ENCODE data around the gene GRM4. TPM values are rescaled to one million over a fixed set of nuclear protein-coding genes. Genes with fewer than 3 reads are reported as not detected.
A peak's percentile ranks its signal among the peaks of the same experiment; 100 is the strongest.

Gene GRM4
- total RNA-seq, 1 experiment from 2014 or later, result 35.3 TPM

DNA sequence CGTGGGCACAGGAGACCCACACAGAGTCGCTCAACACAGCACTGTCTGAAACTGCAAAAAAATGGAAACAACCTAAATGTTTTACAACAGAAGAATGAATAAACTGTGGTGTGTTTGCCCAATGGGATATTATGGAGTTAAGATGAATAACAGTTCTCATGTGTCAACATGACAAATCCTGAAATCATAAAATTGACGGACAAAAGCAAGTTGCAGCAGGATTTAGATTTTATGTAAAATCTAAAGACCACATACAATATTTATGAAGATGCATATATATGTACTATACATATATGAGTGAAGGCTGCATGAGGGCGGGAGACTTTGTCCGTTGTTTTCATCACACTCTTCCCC is 79.7 kb downstream of the GRM4 start:
- no peak for DNase-seq
- H3K36me3 ChIP-seq (replicated peaks; ENCODE audit: control insufficient read depth, insufficient read depth, low read length), result no peaks in the 10 kb centered on the region

DNA sequence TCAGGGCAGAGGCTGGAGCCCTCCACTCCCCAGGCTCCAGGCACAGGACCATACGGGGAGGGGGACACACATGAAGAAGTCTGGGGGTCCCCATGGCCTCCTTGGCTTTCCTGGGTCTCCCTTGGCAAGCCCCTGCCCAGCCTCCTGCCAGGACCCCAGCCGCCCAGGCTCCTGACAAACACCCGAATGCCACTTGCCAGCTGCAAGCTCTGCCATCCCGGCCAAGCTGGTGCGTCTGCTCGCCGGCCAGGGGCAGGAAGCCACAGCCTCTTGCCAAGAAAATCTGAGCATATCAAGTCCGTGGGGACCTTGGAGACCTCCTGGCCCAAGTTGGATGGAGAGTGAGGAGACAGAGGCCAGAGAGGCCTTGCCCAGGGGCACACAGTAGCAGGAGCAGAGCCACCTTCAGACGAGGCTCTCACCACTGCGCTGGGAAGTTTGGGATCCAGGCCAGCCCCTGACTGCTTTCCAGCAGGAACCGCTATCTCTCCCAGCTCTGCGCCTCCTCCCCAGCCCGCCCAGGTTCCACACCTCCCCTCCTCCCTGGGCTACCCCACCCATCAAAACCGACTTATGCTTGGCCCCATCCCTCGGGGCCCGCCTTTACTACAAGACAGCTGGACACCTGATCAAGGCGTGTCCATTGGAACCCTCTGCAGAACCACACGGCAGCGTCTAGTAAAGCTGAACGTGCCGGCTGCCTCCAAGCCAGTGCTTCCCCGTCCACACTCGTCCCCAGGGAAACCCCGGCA is 80.2 kb downstream of the GRM4 start:
- Histone ChIP-seq H3K27me3 (ENCODE audit: control insufficient read depth, insufficient read depth, low read length) (no peaks in the 10 kb centered on the region), H3K36me3 (replicated peaks; ENCODE audit: control insufficient read depth, insufficient read depth, low read length) (no peaks in the 10 kb centered on the region), H3K4me3 (ENCODE audit: insufficient read depth, low read depth, low read length) (no peak overlapping the region)
- no peak for DNase-seq

More for the DNA sequence above, 79.7 kb downstream of the GRM4 start:
- Histone ChIP-seq H3K27me3 (ENCODE audit: control insufficient read depth, insufficient read depth, low read length) (no peaks in the 10 kb centered on the region), H3K4me3 (ENCODE audit: insufficient read depth, low read depth, low read length) (no peak overlapping the region)

DNA sequence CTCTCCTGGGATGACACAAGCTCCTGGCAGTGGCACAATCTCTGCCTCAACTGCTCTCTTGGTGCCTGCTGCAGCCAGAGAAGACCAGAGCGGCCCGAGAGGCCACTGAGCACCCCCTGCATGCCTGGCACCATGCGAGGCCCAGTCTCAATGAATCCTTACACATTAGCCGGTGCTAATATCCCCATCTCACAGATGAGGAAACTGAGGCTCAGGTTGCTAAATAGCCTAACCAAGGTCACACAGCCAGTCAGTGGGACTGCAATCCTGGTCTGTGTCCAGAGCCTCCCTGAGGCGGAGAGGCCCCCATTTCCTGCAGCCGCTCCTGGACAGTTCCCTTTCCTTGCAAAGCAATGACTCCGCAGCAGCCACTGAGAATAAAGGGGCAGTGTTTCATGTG is 81.2 kb downstream of the GRM4 start:
- no peaks in the 10 kb centered on the region for H3K27me3 ChIP-seq (ENCODE audit: control insufficient read depth, insufficient read depth, low read length)
- DNase-seq, result no peak
- no peak overlapping the region for H3K4me3 ChIP-seq (ENCODE audit: insufficient read depth, low read depth, low read length)
- no peaks in the 10 kb centered on the region for H3K36me3 ChIP-seq (replicated peaks; ENCODE audit: control insufficient read depth, insufficient read depth, low read length)

DNA sequence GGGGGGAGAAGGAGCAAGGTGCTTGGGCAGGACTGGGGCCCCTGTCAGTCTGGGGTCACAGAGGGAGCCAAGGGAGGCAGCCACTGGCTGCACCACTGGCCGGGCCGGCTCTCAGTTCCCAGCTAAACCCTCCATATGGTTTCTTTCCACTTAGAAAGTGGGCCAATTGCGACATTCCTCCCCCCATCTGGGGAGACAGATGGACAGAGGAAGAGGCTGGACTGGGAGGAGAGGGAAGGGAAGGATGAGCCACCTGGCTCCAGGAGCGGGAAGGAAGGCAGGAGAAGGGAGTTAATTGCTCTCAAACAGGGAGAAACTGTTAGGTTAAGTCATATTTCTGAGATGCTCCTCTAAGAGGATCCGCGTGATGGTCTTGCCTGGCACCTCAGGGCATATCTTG is 82.2 kb downstream of the GRM4 start:
- no peaks in the 10 kb centered on the region for H3K36me3 ChIP-seq (replicated peaks; ENCODE audit: control insufficient read depth, insufficient read depth, low read length)
- no peak overlapping the region for H3K4me3 ChIP-seq (ENCODE audit: insufficient read depth, low read depth, low read length)
- H3K27me3 ChIP-seq (ENCODE audit: control insufficient read depth, insufficient read depth, low read length), result no peaks in the 10 kb centered on the region
- DNase-seq, result no peak

DNA sequence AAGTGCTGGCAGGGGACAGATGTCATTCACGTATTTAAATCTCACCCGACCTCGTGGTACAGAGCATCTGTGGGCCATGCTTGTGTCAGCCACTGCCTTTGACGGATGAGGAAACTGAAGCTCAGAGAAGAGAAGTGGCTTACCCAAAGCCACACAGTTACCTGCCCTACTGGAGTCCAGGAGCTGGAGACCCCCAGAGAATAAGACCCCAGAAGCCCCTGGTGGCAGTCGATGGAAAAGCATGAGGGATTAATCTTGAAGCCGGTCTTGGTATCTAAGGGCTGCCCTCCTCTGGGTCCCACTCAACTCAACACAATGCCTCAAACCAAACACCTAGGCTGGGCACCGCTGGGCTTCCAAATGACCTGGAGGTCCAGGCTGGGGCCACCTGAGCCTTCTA is 83.1 kb downstream of the GRM4 start:
- H3K36me3 ChIP-seq (replicated peaks; ENCODE audit: control insufficient read depth, insufficient read depth, low read length), result no peaks in the 10 kb centered on the region
- no peaks in the 10 kb centered on the region for H3K27me3 ChIP-seq (ENCODE audit: control insufficient read depth, insufficient read depth, low read length)
- no peak overlapping the region for H3K4me3 ChIP-seq (ENCODE audit: insufficient read depth, low read depth, low read length)
- peak; percentile 80 for DNase-seq

DNA sequence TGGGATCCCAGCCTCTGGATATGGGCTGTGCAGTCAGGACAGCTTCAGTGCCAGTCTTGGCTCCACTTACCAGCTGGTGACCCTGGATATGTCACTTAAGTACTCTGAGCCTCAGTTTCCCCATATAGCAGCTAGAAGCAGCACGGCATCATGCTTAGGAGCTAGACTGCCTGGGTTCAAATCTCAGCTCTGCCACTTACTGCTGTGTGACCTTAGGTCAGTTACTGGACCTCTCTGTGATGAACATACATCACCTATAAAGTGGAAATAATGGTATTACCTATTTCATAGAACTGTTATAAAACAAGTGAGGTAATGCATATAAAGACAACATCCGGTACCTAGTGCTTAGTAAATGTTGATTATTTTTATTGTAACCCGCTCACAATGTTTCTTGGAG is 83.7 kb downstream of the GRM4 start:
- H3K36me3 ChIP-seq (replicated peaks; ENCODE audit: control insufficient read depth, insufficient read depth, low read length), result no peaks in the 10 kb centered on the region
- DNase-seq, result no peak
- H3K4me3 ChIP-seq (ENCODE audit: insufficient read depth, low read depth, low read length), result no peak overlapping the region
- H3K27me3 ChIP-seq (ENCODE audit: control insufficient read depth, insufficient read depth, low read length), result no peaks in the 10 kb centered on the region

DNA sequence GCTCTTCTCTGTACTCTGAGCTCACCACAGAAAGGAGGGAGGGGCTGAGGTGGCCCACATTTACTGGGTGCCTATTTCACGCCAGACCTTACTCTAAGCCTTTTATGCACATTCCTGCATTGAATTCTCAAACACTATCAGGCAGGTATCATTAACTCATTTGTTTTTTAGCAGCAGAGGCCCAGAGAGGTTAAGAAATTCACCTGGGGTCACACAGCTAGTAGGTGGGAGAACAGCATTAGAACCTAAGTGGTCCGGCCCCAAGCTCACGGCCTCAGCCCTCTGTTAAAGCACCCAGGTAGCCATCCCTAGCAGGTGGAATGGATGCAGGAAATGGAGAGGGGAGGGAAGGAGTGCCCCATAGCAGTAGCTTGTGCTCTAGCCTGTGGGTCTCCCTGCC is 84.5 kb downstream of the GRM4 start:
- no peaks in the 10 kb centered on the region for H3K27me3 ChIP-seq (ENCODE audit: control insufficient read depth, insufficient read depth, low read length)
- H3K4me3 ChIP-seq (ENCODE audit: insufficient read depth, low read depth, low read length), result no peak overlapping the region
- no peak for DNase-seq
- no peaks in the 10 kb centered on the region for H3K36me3 ChIP-seq (replicated peaks; ENCODE audit: control insufficient read depth, insufficient read depth, low read length)

DNA sequence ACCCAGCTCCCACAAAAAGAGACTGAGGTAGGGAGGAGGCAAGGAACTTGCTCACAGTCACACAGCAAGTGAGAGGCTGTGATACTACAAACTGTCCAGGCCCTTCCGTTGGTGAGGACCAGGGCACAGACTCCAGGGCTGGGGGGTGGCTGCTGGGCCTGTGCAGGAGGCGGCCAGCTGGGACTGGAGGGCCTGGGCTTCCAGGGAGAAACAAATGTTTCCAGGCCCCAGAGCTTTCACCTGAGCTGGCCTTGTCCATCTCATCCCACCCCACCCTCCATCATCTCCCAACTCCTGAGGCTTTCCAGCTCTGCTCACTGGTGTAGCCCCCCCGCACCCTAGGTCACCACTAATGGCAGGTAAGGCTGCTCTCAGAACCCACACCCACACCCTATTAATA is 86.0 kb downstream of the GRM4 start:
- no peaks in the 10 kb centered on the region for H3K27me3 ChIP-seq (ENCODE audit: control insufficient read depth, insufficient read depth, low read length)
- DNase-seq, result no peak
- H3K4me3 ChIP-seq (ENCODE audit: insufficient read depth, low read depth, low read length), result no peak overlapping the region

DNA sequence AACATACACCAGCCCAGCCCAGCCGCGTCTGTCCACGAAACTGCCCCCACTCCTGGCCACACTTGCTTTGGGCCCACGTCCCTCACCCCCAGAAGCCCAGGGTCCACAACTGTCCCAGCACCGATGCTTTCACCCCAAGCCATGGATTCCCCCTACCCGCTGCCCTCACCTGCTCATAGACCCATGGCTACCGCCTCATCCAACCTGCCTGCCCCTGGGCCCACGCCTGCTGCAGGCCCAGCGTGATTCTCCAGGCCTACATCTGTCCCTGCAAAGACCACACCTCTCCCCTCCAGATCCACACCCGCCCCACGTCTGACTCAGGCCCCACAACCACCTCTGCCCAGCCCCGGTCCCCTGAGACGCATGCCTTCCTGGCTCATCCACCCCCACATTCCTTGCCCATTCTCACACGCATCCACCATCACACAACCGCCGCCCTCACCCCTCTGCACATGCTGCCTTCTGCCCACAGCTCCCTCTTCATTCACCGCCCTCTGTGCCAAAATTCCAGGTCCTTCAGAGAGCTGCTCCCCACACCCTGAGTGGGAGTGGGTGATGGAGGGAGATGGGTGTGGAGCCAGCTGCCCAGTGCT is 86.7 kb downstream of the GRM4 start:
- no peak for DNase-seq
- H3K4me3 ChIP-seq (ENCODE audit: insufficient read depth, low read depth, low read length), result no peak overlapping the region
- no peaks in the 10 kb centered on the region for H3K36me3 ChIP-seq (replicated peaks; ENCODE audit: control insufficient read depth, insufficient read depth, low read length)

More for the DNA sequence above, 86.0 kb downstream of the GRM4 start:
- no peaks in the 10 kb centered on the region for H3K36me3 ChIP-seq (replicated peaks; ENCODE audit: control insufficient read depth, insufficient read depth, low read length)

DNA sequence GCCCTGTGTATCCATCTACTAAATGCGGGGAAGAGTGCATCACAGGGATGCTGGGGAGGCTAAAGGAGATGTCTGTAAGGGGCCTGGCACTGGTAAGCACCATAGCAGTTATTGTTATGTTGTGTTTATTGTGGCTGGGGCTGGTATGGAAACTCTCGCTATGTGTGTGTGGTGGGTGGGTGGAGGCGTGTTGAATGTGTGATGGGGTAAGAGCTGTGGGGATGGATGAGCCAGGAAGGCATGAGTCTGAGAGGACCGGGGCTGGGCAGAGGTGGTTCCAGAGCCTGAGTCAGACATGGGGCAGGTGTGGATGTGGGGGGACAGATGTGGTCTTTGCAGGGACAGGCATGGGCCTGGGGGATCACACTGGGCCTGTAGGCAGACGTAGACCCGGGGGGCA is 88.1 kb downstream of the GRM4 start:
- no peak for DNase-seq
- H3K27me3 ChIP-seq (ENCODE audit: control insufficient read depth, insufficient read depth, low read length), result no peaks in the 10 kb centered on the region
- H3K4me3 ChIP-seq (ENCODE audit: insufficient read depth, low read depth, low read length), result no peak overlapping the region
- no peaks in the 10 kb centered on the region for H3K36me3 ChIP-seq (replicated peaks; ENCODE audit: control insufficient read depth, insufficient read depth, low read length)

More for the DNA sequence above, 86.7 kb downstream of the GRM4 start:
- H3K27me3 ChIP-seq (ENCODE audit: control insufficient read depth, insufficient read depth, low read length), result no peaks in the 10 kb centered on the region

DNA sequence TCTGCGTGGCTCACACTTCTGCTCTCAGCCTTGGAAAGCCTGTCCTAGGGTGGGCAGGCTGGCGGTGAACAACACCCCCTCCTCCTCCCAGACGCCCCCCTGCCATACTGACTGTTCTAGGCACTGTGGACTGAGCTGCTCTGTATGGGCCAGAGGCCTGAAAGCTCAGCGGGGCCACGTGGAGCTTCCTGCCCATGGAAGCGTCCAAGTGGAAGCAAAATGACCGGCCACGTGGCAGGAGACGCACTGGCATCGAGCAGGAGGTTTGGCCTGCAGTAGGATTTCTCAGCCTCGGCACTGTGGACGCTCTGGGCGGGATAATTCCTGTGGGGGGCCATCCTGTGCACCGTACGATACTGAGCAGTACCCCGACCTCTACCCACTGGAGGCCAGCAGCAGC is 88.7 kb downstream of the GRM4 start:
- Histone ChIP-seq H3K4me3 (ENCODE audit: insufficient read depth, low read depth, low read length) (no peak overlapping the region), H3K36me3 (replicated peaks; ENCODE audit: control insufficient read depth, insufficient read depth, low read length) (no peaks in the 10 kb centered on the region), H3K27me3 (ENCODE audit: control insufficient read depth, insufficient read depth, low read length) (no peaks in the 10 kb centered on the region)
- no peak for DNase-seq

DNA sequence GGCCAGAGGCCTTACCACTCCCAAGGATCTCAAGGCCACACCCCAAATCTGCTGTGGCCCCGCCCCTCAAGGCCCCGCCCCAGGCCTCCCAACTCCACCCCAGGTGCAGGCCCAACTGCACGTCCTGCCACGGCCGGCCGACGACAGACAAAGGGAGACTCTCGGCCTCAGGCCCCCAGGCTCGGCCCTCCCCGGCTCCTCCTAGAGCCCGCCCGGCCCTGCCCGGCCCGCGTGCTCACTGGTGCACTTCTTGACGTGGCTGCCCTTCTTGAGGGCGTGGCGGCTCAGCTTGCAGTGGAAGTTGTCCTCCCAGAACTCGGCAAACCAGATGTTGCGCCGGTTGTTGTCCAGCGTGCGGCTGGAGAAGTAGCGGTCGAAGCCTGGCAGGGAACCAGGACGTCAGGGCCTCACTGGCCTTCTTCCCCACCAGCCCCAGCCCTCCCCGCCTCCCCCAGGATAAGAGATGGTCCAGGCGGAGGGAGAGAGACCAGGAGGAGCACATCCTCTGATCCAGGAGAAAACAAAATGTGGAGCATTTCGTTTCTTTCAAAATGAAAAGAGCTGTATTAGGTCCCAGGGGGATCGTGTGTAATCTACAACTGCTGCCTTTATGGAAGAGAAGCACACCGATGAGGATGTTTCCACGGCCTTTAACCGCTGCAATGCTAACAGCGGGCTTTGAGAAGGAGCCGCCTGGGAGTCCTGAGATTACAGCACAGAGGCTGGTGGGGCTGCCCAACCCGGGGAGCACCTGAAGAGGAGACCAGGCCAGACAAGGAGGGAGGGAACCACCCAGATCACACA is 89.4 kb downstream of the GRM4 start:
- Histone ChIP-seq H3K27me3 (ENCODE audit: control insufficient read depth, insufficient read depth, low read length) (no peaks in the 10 kb centered on the region), H3K36me3 (replicated peaks; ENCODE audit: control insufficient read depth, insufficient read depth, low read length) (no peaks in the 10 kb centered on the region), H3K4me3 (ENCODE audit: insufficient read depth, low read depth, low read length) (no peak overlapping the region)
- peak; percentile 98 for DNase-seq

DNA sequence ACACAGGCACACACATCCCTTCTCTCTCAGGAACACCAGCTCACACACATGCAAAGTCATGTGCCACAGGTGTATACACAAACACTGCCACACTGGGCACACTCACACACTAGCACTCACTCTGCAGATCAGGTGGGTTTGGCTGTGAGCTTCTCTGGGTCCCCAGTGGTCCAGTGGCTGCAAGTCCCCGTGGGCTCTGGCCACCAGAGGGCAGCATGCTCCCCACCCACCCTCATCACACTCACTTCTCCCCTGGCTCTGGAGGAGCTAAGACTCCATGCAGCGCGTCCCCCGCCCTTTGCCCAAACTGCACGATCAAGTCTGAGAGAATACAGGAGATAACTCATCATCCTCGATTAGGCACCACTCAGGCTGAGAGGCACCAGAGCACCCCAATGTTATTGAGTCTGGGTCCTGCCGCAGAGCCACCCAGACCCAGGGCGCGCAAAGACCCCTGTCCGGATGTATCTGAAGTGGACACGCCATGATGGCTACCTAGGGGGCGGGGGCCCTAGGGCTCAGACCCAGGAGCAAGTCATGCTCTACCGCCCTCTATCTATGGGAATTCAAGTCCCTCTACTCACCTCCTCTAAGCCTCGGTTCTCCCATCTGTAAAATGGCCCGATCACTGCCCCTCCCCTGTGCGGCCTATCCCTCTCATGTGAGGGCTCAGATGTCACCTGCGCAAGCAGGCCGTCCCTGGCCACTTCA is 90.5 kb downstream of the GRM4 start:
- DNase-seq, result peak; percentile 92
- Histone ChIP-seq H3K36me3 (replicated peaks; ENCODE audit: control insufficient read depth, insufficient read depth, low read length) (no peaks in the 10 kb centered on the region), H3K27me3 (ENCODE audit: control insufficient read depth, insufficient read depth, low read length) (no peaks in the 10 kb centered on the region), H3K4me3 (ENCODE audit: insufficient read depth, low read depth, low read length) (no peak overlapping the region)

DNA sequence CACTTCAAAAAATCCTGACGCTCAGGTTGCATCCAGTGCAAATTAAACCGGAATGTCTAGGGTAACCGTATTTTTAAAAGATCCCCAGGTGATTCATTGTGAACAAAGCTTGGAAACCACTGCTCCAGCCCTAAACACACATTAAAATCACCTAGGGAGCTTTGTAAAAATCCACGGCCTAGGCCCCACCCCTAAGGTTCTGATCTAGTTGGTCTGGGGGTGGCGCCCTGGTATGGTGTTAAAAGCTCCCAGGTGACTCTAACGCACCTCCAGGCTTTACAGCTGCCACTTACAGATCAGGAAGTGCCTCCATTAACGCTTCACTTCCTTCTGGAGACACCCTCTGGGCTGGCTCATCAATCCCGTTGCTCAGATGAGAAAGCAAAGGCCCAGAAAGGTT is 92.2 kb downstream of the GRM4 start:
- H3K4me3 ChIP-seq (ENCODE audit: insufficient read depth, low read depth, low read length), result no peak overlapping the region
- H3K27me3 ChIP-seq (ENCODE audit: control insufficient read depth, insufficient read depth, low read length), result no peaks in the 10 kb centered on the region
- DNase-seq, result no peak
- no peaks in the 10 kb centered on the region; the same call in 1 of the 2 replicates for H3K36me3 ChIP-seq (replicated peaks; ENCODE audit: control insufficient read depth, insufficient read depth, low read length)
